ENCODE measurements around the gene ZCCHC24.

DNA sequence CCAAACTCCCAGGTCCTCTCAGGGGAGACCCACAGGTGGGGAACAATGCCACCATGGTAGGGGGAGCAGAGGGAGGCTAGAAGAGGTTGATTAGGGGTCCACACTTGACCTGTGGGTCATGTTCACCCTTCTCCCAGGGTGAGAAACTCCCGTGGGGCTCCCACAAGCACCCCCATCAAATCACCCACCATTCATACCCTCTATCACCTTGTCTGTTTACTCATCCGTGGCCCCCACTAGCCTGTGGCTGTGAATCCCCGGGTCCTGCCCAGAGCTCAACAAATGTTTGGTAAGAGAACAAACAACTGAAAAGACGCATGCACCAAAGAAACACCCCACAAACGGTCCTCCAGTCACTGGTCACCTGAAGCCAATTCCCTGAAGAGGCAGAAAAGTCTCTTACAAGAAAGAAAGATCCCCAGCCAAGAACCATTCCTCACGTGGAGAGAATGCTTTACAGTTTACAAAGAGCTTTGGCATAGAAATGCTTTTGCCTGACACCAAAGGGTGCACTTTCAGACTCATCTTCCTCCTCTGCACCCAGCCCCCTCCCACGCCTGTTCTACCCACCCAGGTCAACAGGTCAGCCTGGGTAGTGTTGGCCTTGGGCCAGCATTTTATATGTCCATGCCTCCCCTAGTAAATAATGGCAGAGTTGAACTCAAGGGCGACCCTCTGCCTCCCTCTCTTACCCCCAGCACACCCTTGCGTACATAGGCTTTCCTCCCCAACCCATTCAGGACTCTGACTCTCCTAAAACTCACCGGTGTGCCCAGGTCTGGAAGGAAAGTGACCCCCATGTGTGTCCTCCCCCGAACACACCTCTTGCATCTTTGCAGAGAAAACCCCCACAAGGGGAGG, 1.9 kb downstream of the ZCCHC24 start:
- no peak for TF ChIP-seq EZH2 (IDR thresholded peaks at IDR 0.05; ENCODE audit: borderline replicate concordance, low read length)
- TF ChIP-seq, protein P1, sequence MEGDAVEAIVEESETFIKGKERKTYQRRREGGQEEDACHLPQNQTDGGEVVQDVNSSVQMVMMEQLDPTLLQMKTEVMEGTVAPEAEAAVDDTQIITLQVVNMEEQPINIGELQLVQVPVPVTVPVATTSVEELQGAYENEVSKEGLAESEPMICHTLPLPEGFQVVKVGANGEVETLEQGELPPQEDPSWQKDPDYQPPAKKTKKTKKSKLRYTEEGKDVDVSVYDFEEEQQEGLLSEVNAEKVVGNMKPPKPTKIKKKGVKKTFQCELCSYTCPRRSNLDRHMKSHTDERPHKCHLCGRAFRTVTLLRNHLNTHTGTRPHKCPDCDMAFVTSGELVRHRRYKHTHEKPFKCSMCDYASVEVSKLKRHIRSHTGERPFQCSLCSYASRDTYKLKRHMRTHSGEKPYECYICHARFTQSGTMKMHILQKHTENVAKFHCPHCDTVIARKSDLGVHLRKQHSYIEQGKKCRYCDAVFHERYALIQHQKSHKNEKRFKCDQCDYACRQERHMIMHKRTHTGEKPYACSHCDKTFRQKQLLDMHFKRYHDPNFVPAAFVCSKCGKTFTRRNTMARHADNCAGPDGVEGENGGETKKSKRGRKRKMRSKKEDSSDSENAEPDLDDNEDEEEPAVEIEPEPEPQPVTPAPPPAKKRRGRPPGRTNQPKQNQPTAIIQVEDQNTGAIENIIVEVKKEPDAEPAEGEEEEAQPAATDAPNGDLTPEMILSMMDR (IDR thresholded peaks at IDR 0.05; ENCODE audit: low read length) = no peak
